H1 (cell line): ENCODE measurements around the gene PARD3. TPM values are rescaled to one million over a fixed set of nuclear protein-coding genes. Genes with fewer than 3 reads are reported as not detected.

Source experiments
- CTCF ChIA-PET: fragments of 300-600 bp; sonication (Branson Sonifier 250); formaldehyde crosslinking; loops from one replicate; lab custom pipeline; 2021; ENCODE audit not compliant: partially characterized antibody; lab: Charles Lee
- POLR2A ChIA-PET: fragments of 300-600 bp; sonication (Branson Sonifier 250); formaldehyde crosslinking; loops from one replicate; lab custom pipeline; 2021; ENCODE audit warnings: inconsistent platforms; ENCODE audit not compliant: partially characterized antibody; lab: Charles Lee
- DNase-seq, 2 experiments: peaks; one replicate each; pipeline versions ENCODE4 v3.0.0 to v3.0.0-alpha.2; 2010 to 2022; ENCODE audit warnings: low spot score in 2 of 2, low read depth in 1 of 2, mixed read lengths in 1 of 2
- FAIRE-seq: peaks from 2 replicates; lab custom pipeline; 2011; peaks lifted over from hg19 to GRCh38; lab: Jason Lieb, UNC
- H2AFZ ChIP-seq: 2 replicates; pipeline ENCODE4 v1.8.1; 2012; ENCODE audit warnings: low read length, inconsistent platforms
- H2AK5ac ChIP-seq: 2 replicates; pipeline ENCODE4 v1.6.1; 2013; ENCODE audit warnings: low read depth, low read length
- H2BK120ac ChIP-seq: replicated peaks from 2 replicates; pipeline ENCODE3; 2013; ENCODE audit warnings: low read depth, low read length, inconsistent platforms
- H2BK12ac ChIP-seq: 2 replicates; pipeline ENCODE4 v1.6.1; 2013; ENCODE audit warnings: low read depth, low read length
- H2BK15ac ChIP-seq: 2 replicates; pipeline ENCODE4 v1.6.1; 2013; ENCODE audit warnings: low read length
- H2BK20ac ChIP-seq: 2 replicates; pipeline ENCODE4 v1.6.1; 2013; ENCODE audit warnings: low read length
- H2BK5ac ChIP-seq: 2 replicates; pipeline ENCODE4 v1.6.1; 2013; ENCODE audit warnings: low read depth, low read length
- H3K14ac ChIP-seq: 2 replicates; pipeline ENCODE4 v1.6.1; 2013; ENCODE audit warnings: inconsistent platforms; ENCODE audit not compliant: insufficient read length
- H3K18ac ChIP-seq: 2 replicates; pipeline ENCODE4 v1.6.1; 2013; ENCODE audit warnings: low read length; ENCODE audit errors: extremely low read depth
- H3K23ac ChIP-seq: 2 replicates; pipeline ENCODE4 v1.6.1; 2013; ENCODE audit warnings: inconsistent platforms; ENCODE audit not compliant: insufficient read length
- H3K23me2 ChIP-seq: 2 replicates; pipeline ENCODE4 v1.6.1; 2013; ENCODE audit warnings: low read depth, low read length
- H3K27ac ChIP-seq: 2 replicates; pipeline ENCODE4 v1.6.1; 2011; ENCODE audit warnings: low read depth, low read length, inconsistent platforms
- H3K27me3 ChIP-seq, 4 experiments: replicated peaks in 1 of 4; 1 replicate in 1 of 4; 2 replicates in 3 of 4; pipeline versions ENCODE4 v1.6.1 to v1.8.1; 2011 to 2013; ENCODE audit warnings: low read length in 3 of 4, mild to moderate bottlenecking in 3 of 4, inconsistent platforms in 2 of 4, mixed read lengths in 2 of 4, moderate library complexity in 1 of 4; ENCODE audit not compliant: control insufficient read depth in 3 of 4, insufficient read depth in 3 of 4; ENCODE audit errors: extremely low read depth in 1 of 4
- H3K36me3 ChIP-seq, 4 experiments: 2 replicates each; pipeline versions ENCODE4 v1.6.1 to v1.8.1; 2011 to 2013; ENCODE audit warnings: mild to moderate bottlenecking in 4 of 4, low read length in 3 of 4, moderate library complexity in 2 of 4, control low read depth in 1 of 4, inconsistent platforms in 1 of 4; ENCODE audit not compliant: insufficient read depth in 4 of 4, control insufficient read depth in 2 of 4
- H3K4ac ChIP-seq: replicated peaks from 2 replicates; pipeline ENCODE3; 2013; ENCODE audit warnings: low read length, low read depth, mixed read lengths, inconsistent platforms; ENCODE audit not compliant: insufficient read length
- H3K4me1 ChIP-seq, 4 experiments: replicated peaks in 1 of 4; 1 replicate in 1 of 4; 2 replicates in 3 of 4; pipeline versions ENCODE4 v1.6.1 to v1.8.1; 2011 to 2013; ENCODE audit warnings: low read length in 3 of 4, inconsistent platforms in 2 of 4, mixed read lengths in 1 of 4; ENCODE audit not compliant: insufficient read depth in 4 of 4, control insufficient read depth in 3 of 4
- H3K4me2 ChIP-seq, 2 experiments: 2 replicates each; pipeline versions ENCODE4 v1.6.1 to v1.8.1; 2011 to 2013; ENCODE audit warnings: low read depth in 2 of 2, low read length in 2 of 2, control low read depth in 1 of 2, inconsistent platforms in 1 of 2, mild to moderate bottlenecking in 1 of 2; ENCODE audit not compliant: insufficient read depth in 1 of 2
- H3K4me3 ChIP-seq, 4 experiments: fragments of 200-600, 300-600 bp in 1 of 4; sonication (generic), shearing (Covaris generic), sonication (Bioruptor Twin) in 1 of 4; 2 replicates each; pipeline versions ENCODE4 v1.5.1 to v1.8.1; 2011 to 2016; ENCODE audit warnings: low read length in 4 of 4, low read depth in 3 of 4, control low read depth in 2 of 4, inconsistent platforms in 2 of 4, mild to moderate bottlenecking in 2 of 4, mixed read lengths in 1 of 4, moderate library complexity in 1 of 4; ENCODE audit not compliant: insufficient read depth in 2 of 4; ENCODE audit errors: extremely low read depth in 1 of 4
- H3K56ac ChIP-seq: replicated peaks from 2 replicates; pipeline ENCODE3; 2013; ENCODE audit warnings: low read depth, mild to moderate bottlenecking, mixed read lengths, low read length, inconsistent platforms; ENCODE audit not compliant: insufficient read length
- H3K79me1 ChIP-seq: 2 replicates; pipeline ENCODE4 v1.6.1; 2013; ENCODE audit warnings: low read depth, low read length, control low read depth
- H3K79me2 ChIP-seq, 2 experiments: 2 replicates each; pipeline versions ENCODE4 v1.6.1 to v1.8.1; 2012 to 2013; ENCODE audit warnings: low read length in 2 of 2, mild to moderate bottlenecking in 2 of 2, inconsistent platforms in 1 of 2; ENCODE audit not compliant: insufficient read depth in 2 of 2, control insufficient read depth in 1 of 2
- H3K9ac ChIP-seq, 4 experiments: replicated peaks in 1 of 4; 1 replicate in 1 of 4; 2 replicates in 3 of 4; pipeline versions ENCODE4 v1.6.1 to v1.8.1; 2011 to 2013; ENCODE audit warnings: low read depth in 3 of 4, low read length in 3 of 4, control low read depth in 2 of 4, mild to moderate bottlenecking in 2 of 4, moderate library complexity in 2 of 4, inconsistent platforms in 1 of 4; ENCODE audit errors: extremely low read depth in 1 of 4
- H3K9me3 ChIP-seq, 2 experiments: 2 replicates each; pipeline versions ENCODE4 v1.6.1 to v1.8.1; 2012 to 2013; ENCODE audit warnings: mild to moderate bottlenecking in 2 of 2, moderate library complexity in 2 of 2, control low read depth in 1 of 2, inconsistent platforms in 1 of 2, low read depth in 1 of 2, low read length in 1 of 2, mixed read lengths in 1 of 2; ENCODE audit not compliant: insufficient read depth in 2 of 2
- H4K20me1 ChIP-seq, 2 experiments: replicated peaks in 1 of 2; 2 replicates each; pipeline versions ENCODE3 to v1.8.1; 2011 to 2013; ENCODE audit warnings: inconsistent platforms in 2 of 2, low read length in 2 of 2, mild to moderate bottlenecking in 1 of 2; ENCODE audit not compliant: insufficient read depth in 2 of 2, control insufficient read depth in 1 of 2
- H4K5ac ChIP-seq: 2 replicates; pipeline ENCODE4 v1.6.1; 2013; ENCODE audit warnings: low read length, low read depth, mixed read lengths, inconsistent platforms; ENCODE audit not compliant: insufficient read length
- H4K8ac ChIP-seq: 2 replicates; pipeline ENCODE4 v1.8.0; 2013; ENCODE audit warnings: mild to moderate bottlenecking, moderate library complexity, low read length, inconsistent platforms; ENCODE audit not compliant: insufficient read depth; ENCODE audit errors: extremely low read depth
- H4K91ac ChIP-seq: replicated peaks from 2 replicates; pipeline ENCODE3; 2013; ENCODE audit warnings: low read length, mixed read lengths, inconsistent platforms; ENCODE audit not compliant: insufficient read length
- HDAC2 ChIP-seq, 2 experiments: fragments of 300-600 bp in 1 of 2; sonication (generic) in 1 of 2; IDR thresholded peaks; 2 replicates each; pipeline ENCODE4 v1.6.1; 2011 to 2012; ENCODE audit warnings: low read depth in 2 of 2, low read length in 2 of 2, mild to moderate bottlenecking in 2 of 2, moderate library complexity in 2 of 2, borderline replicate concordance in 1 of 2, inconsistent platforms in 1 of 2
- MAX ChIP-seq: IDR thresholded peaks from 2 replicates; pipeline ENCODE4 v1.6.1; 2012; ENCODE audit warnings: inconsistent platforms
- USF2 ChIP-seq: IDR thresholded peaks from 2 replicates; pipeline ENCODE4 v1.6.1; 2011; ENCODE audit warnings: low read length, improper control_type of control experiment
- WGBS, 2 experiments: shearing (Covaris generic) in 1 of 2; methylation state at CpG; one replicate each; pipeline versions ENCODE4 v1.1.6 to v1.1.7; 2013 to 2015; ENCODE audit warnings: low lambda C conversion rate in 2 of 2, mixed read lengths in 2 of 2, inconsistent platforms in 1 of 2, low coverage in 1 of 2, missing lambda C conversion rate in 1 of 2; ENCODE audit not compliant: insufficient replicate concordance in 2 of 2, insufficient coverage in 1 of 2, insufficient read length in 1 of 2; ENCODE audit errors: extremely low coverage in 1 of 2, missing lambda C conversion rate in 1 of 2; 5-methylcytosine and 5-hydroxymethylcytosine counted together
- polyA plus RNA-seq, 7 experiments: library from polyadenylated mRNA; depleted of rRNA in 3 of 7; stranded (reverse) in 5 of 7; unstranded in 2 of 7; fragments of >200 nt in 5 of 7; fragments of 200-250 nt in 2 of 7; gene quantifications; 1 replicate in 5 of 7; 2 replicates in 1 of 7; 4 replicates in 1 of 7; pipeline versions ENCODE4 v1.2.1 to v1.2.3, GENCODE V29; 2011 to 2013; ENCODE audit warnings: missing spikeins in 2 of 7, mixed read lengths in 2 of 7
- total RNA-seq: library from RNA; stranded (reverse); fragmentation: NEBNext Ultra II Directional; extraction: Animal tissue kit (Norgen Biotek cat#: 25700); gene quantifications from 2 replicates; pipeline ENCODE4 v1.2.1, GENCODE V29; 2021

Gene PARD3
- total and polyA plus RNA-seq, 2 of the 8 experiments (the other 6 are each of a cell fraction or from before 2014, with no cell fraction given): 19.7 to 49.1 TPM

- no peaks in the 10 kb centered on the region; a peak in 1 of 8 replicates for H3K36me3 ChIP-seq
- H4K91ac ChIP-seq: no peak overlapping the region
- no peak overlapping the region for H3K4ac ChIP-seq
- WGBS, 2 experiments: 63% methylated on average over 7 of the region's 7 CpGs; no CpG with 5 or more reads in 1 of the 2 experiments
- no peak for FAIRE-seq
- H2BK5ac ChIP-seq: no peak overlapping the region
- H3K14ac ChIP-seq: no peak overlapping the region
- H2AFZ ChIP-seq: no peak overlapping the region
- H3K4me2 ChIP-seq: no peak overlapping the region
- no peak overlapping the region; the same call in 1 of the 2 replicates for H4K8ac ChIP-seq
- H4K5ac ChIP-seq: no peak overlapping the region
- H3K56ac ChIP-seq: no peak overlapping the region
- no peak overlapping the region for H3K27ac ChIP-seq
- no peak overlapping the region for H2BK120ac ChIP-seq
- H2BK12ac ChIP-seq: no peak overlapping the region
- no peak overlapping the region for H3K9ac ChIP-seq
- H2AK5ac ChIP-seq: no peak overlapping the region
- H3K9me3 ChIP-seq: no peaks in the 10 kb centered on the region
- H3K18ac ChIP-seq: no peak overlapping the region
- H2BK15ac ChIP-seq: no peak overlapping the region
- TF ChIP-seq USF2: no peak
- no peak for TF ChIP-seq MAX
- TF ChIP-seq HDAC2 (IDR thresholded peaks at IDR 0.05; ENCODE audit: borderline replicate concordance in 1 of 2, low read depth in 2 of 2, low read length in 2 of 2): no peak
- peaks cover 2 to 7% of the 10 kb centered on the region in 2 experiments for H4K20me1 ChIP-seq
- H3K4me1 ChIP-seq: peaks cover 0 to 10% (median 4%) of the 10 kb centered on the region in 4 experiments; a peak in 3 of 7 replicates
- DNase-seq: no peak
- no peak overlapping the region for H3K4me3 ChIP-seq
- H3K79me1 ChIP-seq: peaks cover 7% of the 10 kb centered on the region; the same call in 1 of the 2 replicates
- H3K23me2 ChIP-seq: no peaks in the 10 kb centered on the region
- ChIA-PET POLR2A (interaction anchor here (0.8 kb wide), 1 partner anchor 10 kb away, joined by 3 read pairs; no protein-coding TSS in a partner anchor), CTCF (interaction anchor here (0.8 to 2.9 kb wide), 7 partner anchors 8 to 156 kb away, joined by 3 to 10 read pairs (median 4); no protein-coding TSS in a partner anchor)
- H2BK20ac ChIP-seq: no peak overlapping the region
- H3K23ac ChIP-seq: no peak overlapping the region
- H3K27me3 ChIP-seq: no peaks in the 10 kb centered on the region
- peaks cover 3 to 91% of the 10 kb centered on the region in 2 experiments for H3K79me2 ChIP-seq
These were observed 13.9 kb downstream of the PARD3 start for GRCh38 chr10:34801097-34801733.
